ENCODE data around the gene TMEM95.
A peak's percentile ranks its signal among the peaks of the same experiment; 100 is the strongest.

Gene TMEM95

GRCh38 chr17:7374353-7374752, 19.4 kb downstream of the TMEM95 start:
- no peak for DNase-seq (ENCODE audit: low read depth in 3 of 3)

- no peak for DNase-seq (ENCODE audit: low read depth in 3 of 3)
Observed at GRCh38 chr17:7379134-7379533, 24.2 kb downstream of the TMEM95 start.

GRCh38 chr17:7380321-7380720, 25.4 kb downstream of the TMEM95 start:
- no peak for DNase-seq (ENCODE audit: low read depth in 3 of 3)

GRCh38 chr17:7380855-7381683, 26.1 kb downstream of the TMEM95 start, which contains the start of gene TNK1:
TSS of gene TNK1 (plus strand) at chr17:7381089. CDS start at chr17:7382927, 1,838 bp downstream.
- no peak for DNase-seq (ENCODE audit: low read depth in 3 of 3)

- no peak for DNase-seq (ENCODE audit: low read depth in 3 of 3)
Observed at GRCh38 chr17:7382901-7383300, 27.9 kb downstream of the TMEM95 start.

- DNase-seq (ENCODE audit: low read depth in 3 of 3): no peak
Observed at GRCh38 chr17:7383371-7383741, 28.4 kb downstream of the TMEM95 start.

GRCh38 chr17:7383742-7384488, 29.0 kb downstream of the TMEM95 start:
- peak; percentile 57 to 69 (median 62) for DNase-seq (ENCODE audit: low read depth in 3 of 3)

- DNase-seq (ENCODE audit: low read depth in 3 of 3): no peak
Observed at GRCh38 chr17:7384489-7385081, 29.6 kb downstream of the TMEM95 start.

- DNase-seq (ENCODE audit: low read depth in 3 of 3): no peak
Observed at GRCh38 chr17:7388856-7389255, 33.9 kb downstream of the TMEM95 start.

- DNase-seq (ENCODE audit: low read depth in 3 of 3): no peak
Observed at GRCh38 chr17:7389924-7390910, 35.3 kb downstream of the TMEM95 start.

- DNase-seq (ENCODE audit: low read depth in 3 of 3): no peak
Observed at GRCh38 chr17:7391307-7391706, 36.4 kb downstream of the TMEM95 start.

GRCh38 chr17:7392696-7393612, 38.0 kb downstream of the TMEM95 start:
- no peak for DNase-seq (ENCODE audit: low read depth in 3 of 3)

- peak in 1 of 3 donors; percentile 40 for DNase-seq (ENCODE audit: low read depth in 3 of 3)
Observed at GRCh38 chr17:7393613-7394451, 38.9 kb downstream of the TMEM95 start.

GRCh38 chr17:7394452-7395191, 39.7 kb downstream of the TMEM95 start, which contains the start of gene PLSCR3:
TSS of gene PLSCR3 (minus strand) at chr17:7394525. CDS start at chr17:7394110, 415 bp downstream.
- DNase-seq (ENCODE audit: low read depth in 3 of 3): peak; percentile 62 to 83 (median 67)

- no peak for DNase-seq (ENCODE audit: low read depth in 3 of 3)
Observed at GRCh38 chr17:7396147-7396546, 41.2 kb downstream of the TMEM95 start.

- DNase-seq (ENCODE audit: low read depth in 3 of 3): no peak
Observed at GRCh38 chr17:7398612-7399011, 43.7 kb downstream of the TMEM95 start.

GRCh38 chr17:7403043-7403726, 48.2 kb downstream of the TMEM95 start:
- no peak for DNase-seq (ENCODE audit: low read depth in 3 of 3)

- no peak for DNase-seq (ENCODE audit: low read depth in 3 of 3)
Observed at GRCh38 chr17:7403727-7403976, 48.7 kb downstream of the TMEM95 start.
